GM18511 (cell line): ENCODE measurements around the gene ZNF436.

Experiments
- ATAC-seq: cut with Tn5 transposase; IDR thresholded peaks from one replicate; pipeline ENCODE4 v1.9.1; 2021; ENCODE audit warnings: mild to moderate bottlenecking, moderate library complexity; ENCODE audit not compliant: unreplicated experiment

Gene ZNF436

GRCh38 chr1:23369335-23370013, at the start of gene ZNF436:
TSS of gene ZNF436 (minus strand) at chr1:23369836. CDS start at chr1:23368005, 1,831 bp downstream.
- no peak for ATAC-seq

DNA sequence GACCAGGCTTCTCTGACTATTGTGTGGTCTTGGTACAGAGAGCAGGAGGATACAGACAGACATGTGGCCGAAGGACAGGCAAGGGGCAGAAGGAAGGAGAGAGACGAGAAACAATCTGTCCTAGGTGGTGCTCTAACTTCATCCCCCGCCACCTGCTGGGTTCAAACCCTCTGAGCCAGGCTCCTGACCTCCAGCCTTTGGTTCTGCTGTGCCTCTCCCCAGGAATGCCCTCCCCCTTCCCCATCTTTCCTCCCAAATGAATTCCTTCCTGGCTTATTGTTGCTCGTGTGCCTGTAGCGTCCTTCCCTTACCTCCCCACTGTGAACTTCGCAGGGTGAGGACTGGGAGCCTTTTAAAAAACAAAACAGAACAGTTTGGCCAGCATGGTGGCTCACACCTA, 49.5 kb upstream of the ZNF436 start:
- ATAC-seq, result no peak

DNA sequence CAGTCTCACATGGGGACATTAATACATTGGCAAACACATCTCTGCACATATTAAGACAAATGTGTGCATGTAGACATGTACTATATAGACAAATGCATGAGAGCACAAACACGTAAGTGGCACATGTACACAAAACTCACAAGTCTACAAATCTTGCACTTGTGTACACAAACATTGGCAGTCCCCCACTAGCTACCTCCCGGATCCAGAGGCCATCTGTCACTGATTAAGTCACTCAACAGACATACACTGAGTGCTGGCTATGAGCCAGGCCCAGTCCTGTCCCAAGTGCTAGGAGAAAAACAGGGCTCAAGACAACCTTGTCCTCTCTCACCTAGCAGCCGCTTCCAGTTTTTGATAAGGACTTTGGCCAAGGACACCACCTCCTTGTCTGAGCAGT, 47.9 kb upstream of the ZNF436 start:
- no peak for ATAC-seq

- ATAC-seq, result no peak
Observed at GRCh38 chr1:23416964-23417363, 47.3 kb upstream of the ZNF436 start.

DNA sequence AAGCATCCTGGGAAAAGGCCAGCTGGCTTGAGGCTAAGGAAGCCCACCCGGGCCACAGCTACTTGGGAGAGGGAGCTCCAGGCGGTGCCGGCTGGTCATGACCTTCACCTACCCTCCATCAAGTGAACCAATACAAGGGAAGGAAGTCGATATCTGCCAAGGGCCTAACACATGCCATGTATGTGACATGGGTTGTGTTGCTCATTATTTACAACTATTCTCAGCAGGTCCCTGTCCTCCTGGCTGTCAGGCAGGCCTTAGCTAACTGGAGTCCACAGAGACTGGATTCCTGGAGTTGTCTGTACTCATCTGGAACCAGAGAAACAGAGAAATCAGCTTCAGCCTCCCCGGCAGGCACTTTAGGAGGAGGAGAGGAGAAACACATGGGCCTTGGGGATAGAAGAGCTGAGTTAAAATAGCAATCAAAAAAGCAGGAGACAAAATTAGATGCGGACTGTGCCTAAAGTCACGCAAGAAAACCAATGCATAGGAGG, 39.2 kb upstream of the ZNF436 start:
- ATAC-seq, result no peak

DNA sequence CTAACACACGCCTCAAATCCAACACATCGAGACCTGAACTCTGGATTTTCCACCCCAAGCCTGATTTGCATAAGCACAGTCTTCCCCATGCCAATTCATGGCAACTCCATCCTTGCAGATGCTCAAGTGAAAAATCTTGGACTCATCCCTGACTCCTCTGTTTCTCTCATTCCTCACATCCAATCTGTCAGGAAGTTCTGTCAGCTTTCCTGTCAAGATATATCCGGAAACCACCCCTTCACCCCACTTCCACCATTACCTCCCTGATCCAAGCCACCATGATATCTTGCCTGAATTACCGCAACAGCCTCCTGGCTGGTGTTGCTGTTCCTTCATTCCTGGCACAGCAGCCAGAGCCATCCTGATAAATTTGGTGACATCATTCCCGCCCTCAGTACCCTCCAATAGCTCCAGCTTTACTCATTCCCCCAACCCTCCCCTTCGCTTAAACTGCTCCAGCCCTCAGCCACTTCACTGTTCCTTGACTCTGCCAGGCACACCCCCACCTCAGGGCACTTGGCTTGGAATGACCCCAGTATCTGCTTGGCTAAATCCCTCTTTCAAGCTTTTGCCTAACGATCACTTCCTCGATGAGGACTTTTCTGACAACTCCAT, 37.5 kb upstream of the ZNF436 start:
- no peak for ATAC-seq

DNA sequence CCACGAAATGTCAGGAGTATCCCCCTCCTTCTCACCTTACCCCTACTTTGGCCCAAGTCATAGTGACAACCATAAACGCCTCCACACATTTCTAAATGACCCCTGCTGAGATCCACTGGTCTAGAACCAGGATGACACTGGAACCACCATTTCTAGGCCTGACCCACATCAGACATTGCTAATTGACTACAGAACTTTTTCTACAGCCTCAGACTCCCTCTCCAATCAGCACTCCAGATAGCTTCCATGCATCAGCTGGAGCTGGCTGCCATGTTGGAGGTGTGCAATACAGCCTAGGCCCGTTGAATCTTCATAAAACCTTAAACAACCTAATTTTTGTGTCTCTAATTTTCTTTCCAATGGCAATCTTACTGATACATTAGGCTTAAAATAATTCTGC, 36.3 kb upstream of the ZNF436 start:
- no peak for ATAC-seq

GRCh38 chr1:23403735-23404486, 34.3 kb upstream of the ZNF436 start:
- no peak for ATAC-seq

DNA sequence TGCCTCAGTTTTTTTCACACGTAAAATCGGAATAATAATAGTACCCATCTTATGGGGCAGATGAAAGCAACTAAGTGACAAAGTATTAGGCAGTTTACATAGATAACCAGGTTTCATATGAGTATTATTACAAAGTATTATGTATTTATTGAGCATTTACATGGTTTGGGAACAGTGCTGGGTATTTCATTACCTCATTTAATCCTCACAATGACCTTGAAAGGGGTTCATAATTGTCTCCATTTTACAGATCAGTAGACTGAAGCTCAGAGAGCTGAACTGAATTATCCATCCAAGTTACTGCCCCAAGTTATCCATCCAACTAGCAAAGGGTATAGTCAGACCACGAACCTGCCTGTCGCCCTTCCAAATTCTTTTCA, 33.7 kb upstream of the ZNF436 start:
- no peak for ATAC-seq

GRCh38 chr1:23403038-23403336, 33.4 kb upstream of the ZNF436 start:
- ATAC-seq, result no peak

DNA sequence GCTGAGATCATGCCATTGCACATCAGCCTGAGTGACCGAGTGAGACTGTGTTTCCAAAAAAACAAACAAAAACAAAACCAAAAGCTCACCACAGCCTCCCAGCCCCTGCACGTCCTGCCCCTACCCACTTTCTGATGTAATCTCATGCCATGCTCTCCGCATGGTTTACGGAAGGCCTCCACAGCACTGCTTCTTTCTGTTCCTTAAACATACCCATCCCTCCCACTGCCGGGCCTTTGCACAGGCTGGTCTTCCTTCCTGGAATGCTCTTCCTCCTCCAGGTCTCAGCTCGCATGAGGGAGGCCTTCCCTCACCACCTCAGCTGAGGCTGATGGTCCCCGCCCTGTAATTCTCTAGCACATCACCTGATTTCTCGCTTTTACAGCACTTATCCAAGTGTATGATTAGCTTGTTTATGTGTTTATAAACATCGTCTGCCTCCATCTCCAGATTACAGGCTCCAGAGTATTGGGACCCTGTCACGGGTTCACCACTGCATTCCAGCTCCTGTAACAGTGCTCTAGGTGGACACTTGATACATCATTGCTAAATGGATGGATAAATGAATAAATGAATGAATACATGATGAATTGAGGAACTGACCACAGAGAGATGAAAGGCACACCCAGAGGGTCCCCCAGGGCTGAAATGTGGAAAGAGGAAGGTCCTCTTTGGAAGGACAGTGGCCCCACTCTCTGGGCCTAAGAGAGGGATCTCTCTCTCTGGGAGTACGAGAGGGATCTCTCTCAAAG, 32.8 kb upstream of the ZNF436 start:
- ATAC-seq, result no peak

- no peak for ATAC-seq
Observed at GRCh38 chr1:23401313-23401712, 31.7 kb upstream of the ZNF436 start.

GRCh38 chr1:23400324-23401114, 30.9 kb upstream of the ZNF436 start:
- no peak for ATAC-seq

- no peak for ATAC-seq
Observed at GRCh38 chr1:23399229-23399628, 29.6 kb upstream of the ZNF436 start.

DNA sequence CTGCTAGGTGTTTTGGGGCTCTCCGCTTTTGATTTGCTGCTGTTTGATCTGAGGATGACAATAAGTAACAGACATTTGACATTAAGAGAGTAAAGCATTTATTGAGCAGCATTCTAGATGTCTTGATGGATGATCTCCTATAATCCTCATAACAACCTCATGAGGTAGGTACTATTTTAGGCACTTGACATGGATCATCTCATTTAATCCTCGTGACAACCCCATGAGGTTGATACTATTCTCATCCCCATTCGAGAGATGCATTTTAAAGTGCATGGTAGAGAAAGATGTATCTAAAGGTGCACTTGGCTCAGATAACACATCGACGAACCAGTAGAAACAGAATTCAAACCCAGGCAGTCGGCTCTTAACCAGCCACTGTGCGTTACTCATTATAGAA, 28.3 kb upstream of the ZNF436 start:
- ATAC-seq, result no peak

GRCh38 chr1:23396380-23396779, 26.7 kb upstream of the ZNF436 start:
- ATAC-seq, result no peak

GRCh38 chr1:23395849-23396248, 26.2 kb upstream of the ZNF436 start:
- ATAC-seq, result no peak

DNA sequence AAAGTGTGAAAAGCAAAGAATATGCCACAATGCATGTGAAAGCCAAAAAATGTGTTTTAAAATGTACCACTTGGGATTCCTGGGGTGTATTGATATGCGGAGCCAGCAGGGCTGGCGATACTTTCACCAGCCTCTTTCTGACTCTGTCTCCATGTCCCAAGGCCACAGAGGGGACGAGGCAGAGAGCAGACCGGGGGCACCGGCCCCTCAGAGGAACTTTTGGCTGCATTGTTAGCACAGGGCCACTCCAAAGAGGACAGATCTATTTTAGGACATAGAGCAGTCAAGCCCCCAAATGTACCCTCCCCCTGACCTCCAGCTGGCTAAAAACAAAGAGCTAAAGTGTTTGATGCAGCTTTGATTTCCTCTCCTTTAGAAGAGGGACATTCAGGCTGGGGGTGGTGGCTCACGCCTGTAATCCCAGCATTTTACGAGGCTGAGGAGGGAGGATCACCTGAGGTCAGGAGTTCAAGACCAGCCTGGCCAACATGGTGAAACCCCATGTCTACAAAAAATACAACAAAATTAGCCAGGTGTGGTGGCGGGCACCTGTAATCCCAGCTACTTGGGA, 25.6 kb upstream of the ZNF436 start:
- ATAC-seq, result no peak

GRCh38 chr1:23394684-23395083, 25.0 kb upstream of the ZNF436 start:
- ATAC-seq, result no peak

DNA sequence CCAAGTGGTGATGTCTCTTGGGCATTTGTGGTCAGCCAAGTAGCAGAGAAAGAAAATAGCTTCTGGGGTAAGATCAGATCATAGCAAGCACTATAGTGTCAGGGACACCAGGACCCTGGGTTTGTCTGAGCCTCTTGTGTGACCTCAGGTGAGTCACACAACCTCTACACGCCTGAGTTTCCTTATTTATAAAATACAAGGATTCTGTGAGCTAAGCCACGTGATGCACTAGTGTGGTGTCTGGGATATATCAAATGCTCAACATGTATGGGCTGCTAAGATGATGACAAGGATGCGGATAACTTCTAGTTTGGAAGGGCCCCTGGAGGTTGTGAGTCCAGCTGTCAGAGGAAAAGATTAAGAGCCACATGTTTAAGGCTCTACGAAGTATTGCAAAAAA, 24.5 kb upstream of the ZNF436 start:
- no peak for ATAC-seq
